GM13976 (cell line): ENCODE data around the gene GPR39.

Experiments used
- DNase-seq: peaks from one replicate; pipeline ENCODE4 v3.0.0; 2012; ENCODE audit warnings: low spot score
- in situ Hi-C: fragments of 300-500 bp; cut with MboI; formaldehyde crosslinking; loops from one replicate; pipeline ENCODE4 v1.12.0; 2022; ENCODE audit warnings: low sequenced_read_pairs, mixed read lengths, inconsistent platforms; ENCODE audit not compliant: unreplicated experiment
- TF ChIP-seq, protein P1 (sequence below): IDR thresholded peaks from 2 replicates; pipeline ENCODE4 v1.5.1; 2012; ENCODE audit warnings: borderline replicate concordance, mild to moderate bottlenecking; ENCODE audit not compliant: insufficient read depth; ENCODE audit errors: extremely low read depth, missing control alignments, control extremely low read depth

The GPR39 gene

DNA sequence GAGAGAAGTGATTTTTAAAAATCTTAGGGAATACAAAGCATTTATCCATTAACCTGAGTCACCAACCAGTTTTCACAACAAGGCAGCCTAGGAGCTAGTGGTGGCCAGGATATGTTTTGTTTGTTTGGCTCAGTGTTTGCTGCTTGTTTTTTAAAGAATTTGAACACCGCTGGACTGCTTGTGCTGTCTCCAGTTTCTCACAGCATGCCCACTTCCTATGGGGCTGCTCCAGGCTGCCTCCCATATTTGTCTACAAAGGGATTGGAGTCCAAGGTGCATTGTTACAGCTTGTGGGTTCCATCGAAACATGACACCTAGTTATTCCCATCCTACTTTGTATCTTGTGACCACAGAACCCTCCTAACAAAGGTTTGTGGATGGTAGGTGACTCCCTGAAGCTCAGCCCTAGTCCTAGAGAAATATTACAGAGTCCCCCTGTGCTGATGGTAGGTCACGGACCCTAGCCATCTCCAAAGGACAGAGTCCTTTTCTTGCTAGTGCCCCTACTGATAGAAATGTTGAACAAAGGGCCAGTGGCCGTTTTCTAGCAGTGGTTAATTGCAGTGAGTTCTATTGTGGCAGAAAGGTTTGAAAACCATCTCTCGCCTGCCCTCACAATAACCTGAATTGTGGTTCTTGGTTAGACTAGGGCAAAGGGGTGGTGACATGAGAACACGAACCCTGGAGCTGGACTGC is 23.2 kb downstream of the GPR39 start:
- TF ChIP-seq, protein P1, sequence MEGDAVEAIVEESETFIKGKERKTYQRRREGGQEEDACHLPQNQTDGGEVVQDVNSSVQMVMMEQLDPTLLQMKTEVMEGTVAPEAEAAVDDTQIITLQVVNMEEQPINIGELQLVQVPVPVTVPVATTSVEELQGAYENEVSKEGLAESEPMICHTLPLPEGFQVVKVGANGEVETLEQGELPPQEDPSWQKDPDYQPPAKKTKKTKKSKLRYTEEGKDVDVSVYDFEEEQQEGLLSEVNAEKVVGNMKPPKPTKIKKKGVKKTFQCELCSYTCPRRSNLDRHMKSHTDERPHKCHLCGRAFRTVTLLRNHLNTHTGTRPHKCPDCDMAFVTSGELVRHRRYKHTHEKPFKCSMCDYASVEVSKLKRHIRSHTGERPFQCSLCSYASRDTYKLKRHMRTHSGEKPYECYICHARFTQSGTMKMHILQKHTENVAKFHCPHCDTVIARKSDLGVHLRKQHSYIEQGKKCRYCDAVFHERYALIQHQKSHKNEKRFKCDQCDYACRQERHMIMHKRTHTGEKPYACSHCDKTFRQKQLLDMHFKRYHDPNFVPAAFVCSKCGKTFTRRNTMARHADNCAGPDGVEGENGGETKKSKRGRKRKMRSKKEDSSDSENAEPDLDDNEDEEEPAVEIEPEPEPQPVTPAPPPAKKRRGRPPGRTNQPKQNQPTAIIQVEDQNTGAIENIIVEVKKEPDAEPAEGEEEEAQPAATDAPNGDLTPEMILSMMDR: no peak
- in situ Hi-C loops: no loop called here
- DNase-seq: no peak

DNA sequence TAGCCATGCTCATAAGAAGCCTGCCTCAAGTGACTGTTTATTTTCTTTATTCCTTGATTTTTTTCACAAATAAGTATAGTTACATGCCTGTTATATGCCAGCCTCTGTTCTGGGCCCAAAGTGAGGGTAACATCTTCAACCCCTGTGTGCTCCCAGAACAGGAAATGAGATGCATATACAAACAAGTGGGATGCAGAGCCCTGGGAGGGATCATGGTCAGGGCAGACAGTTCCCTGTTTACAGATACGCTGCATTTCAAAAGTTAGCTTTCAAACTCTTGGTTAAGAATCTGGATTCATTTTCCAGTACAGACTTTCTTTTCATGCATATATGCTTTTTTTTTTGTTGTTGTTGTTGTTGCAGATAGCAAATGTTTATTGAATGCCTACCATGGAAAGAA is 24.4 kb downstream of the GPR39 start:
- in situ Hi-C loops: no loop called here
- DNase-seq: no peak
- TF ChIP-seq, protein P1: no peak

DNA sequence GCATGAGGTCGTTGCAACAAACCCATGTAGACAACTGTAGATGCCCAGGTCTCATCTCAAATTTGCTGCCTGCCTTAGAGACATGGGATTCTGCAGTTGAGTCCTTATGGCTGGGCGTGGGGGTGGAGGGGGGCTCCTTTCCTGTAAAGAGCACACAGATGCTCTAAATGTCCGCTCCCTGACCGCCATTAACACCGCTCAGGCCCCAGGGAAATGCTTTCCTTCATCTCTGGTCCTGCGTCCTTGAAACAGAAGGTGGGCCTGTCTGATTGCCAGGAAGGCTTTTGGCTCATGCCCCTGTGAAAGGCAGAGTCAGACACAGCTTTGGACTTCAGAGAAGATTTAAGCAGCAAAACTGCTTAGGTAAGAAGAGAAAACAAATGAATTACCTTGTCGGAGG is 25.7 kb downstream of the GPR39 start:
- in situ Hi-C loops: no loop called here
- no peak for DNase-seq
- TF ChIP-seq, protein P1: no peak

DNA sequence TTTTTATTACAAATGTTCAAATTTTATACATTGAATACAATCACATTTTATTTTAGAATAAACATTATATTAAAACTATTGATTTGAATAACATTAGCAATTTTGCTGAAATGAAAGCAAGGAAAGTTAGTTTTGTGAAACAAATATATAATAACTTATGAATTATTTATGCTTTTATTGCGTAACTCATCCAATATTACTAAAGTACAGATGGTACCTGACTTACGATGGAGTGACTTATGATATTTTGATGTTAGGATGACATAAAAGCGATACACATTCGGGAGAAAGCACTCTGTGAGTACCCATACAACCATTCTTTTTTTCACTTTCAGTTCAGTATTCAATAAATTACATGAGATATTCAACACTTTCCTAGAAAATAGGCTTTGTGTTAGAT is 26.5 kb downstream of the GPR39 start:
- no peak for DNase-seq
- TF ChIP-seq, protein P1: no peak
- in situ Hi-C loops: no loop called here

DNA sequence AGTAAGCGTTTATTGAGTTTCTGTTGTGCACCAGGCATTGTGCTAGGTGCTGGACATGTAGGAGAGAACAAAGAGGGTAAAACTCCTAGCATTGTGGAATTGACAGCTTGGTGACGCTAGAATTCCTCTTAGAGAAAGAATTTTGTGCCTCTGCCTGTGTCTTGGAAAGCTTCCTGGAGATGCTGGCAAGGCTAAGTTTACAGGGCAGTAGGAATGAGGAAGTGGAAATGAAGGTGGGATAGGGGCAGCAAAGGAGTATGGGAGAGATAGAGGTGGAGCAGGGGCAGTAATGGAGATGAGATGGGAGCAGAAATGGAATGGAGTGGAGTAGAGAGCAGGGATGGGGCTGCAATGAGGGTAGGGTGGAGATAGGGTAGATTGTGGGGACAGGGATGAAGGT is 29.8 kb downstream of the GPR39 start:
- no peak for DNase-seq
- TF ChIP-seq, protein P1: no peak
- in situ Hi-C loops: no loop called here

DNA sequence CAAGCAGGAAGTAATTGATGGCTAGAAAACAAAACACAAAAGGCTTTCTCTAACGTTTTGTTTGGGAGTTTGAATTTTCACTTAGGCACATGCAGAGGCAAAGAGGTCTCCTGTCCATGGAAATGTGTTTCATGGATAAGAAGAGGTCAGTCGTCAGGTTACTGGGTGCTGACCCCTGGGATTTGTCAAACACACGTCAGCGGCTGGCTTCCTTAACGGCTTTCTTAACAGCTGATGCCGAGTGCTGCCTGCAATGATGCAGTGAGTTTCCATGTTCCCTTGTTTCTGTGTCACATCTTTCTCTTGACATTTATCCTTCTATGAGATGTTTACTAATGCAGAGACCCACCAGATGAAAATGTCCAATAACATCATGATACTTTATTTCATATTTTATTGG is 31.7 kb downstream of the GPR39 start:
- DNase-seq: no peak
- in situ Hi-C loops: no loop called here
- TF ChIP-seq, protein P1: no peak
